AG10803 (cell line): ENCODE results near the gene SULT1A2.
"Not testable (repeated sequence)": the region's sequence is repeated elsewhere in the genome, so short reads cannot be mapped to it uniquely, and the experiment has no call there.

Experiments
- DNase-seq: peaks from one replicate; pipeline ENCODE4 v3.0.0; 2010; ENCODE audit warnings: low read depth
- H3K4me3 ChIP-seq: 2 replicates; pipeline ENCODE4 v1.5.1; 2011; ENCODE audit warnings: mild to moderate bottlenecking, low read length, control low read depth
- TF ChIP-seq, protein P1 (sequence below): conservative IDR thresholded peaks from 2 replicates; pipeline ENCODE4 v1.5.1; 2011; ENCODE audit warnings: mild to moderate bottlenecking, low read length, control low read depth, inconsistent platforms

The SULT1A2 gene

DNA sequence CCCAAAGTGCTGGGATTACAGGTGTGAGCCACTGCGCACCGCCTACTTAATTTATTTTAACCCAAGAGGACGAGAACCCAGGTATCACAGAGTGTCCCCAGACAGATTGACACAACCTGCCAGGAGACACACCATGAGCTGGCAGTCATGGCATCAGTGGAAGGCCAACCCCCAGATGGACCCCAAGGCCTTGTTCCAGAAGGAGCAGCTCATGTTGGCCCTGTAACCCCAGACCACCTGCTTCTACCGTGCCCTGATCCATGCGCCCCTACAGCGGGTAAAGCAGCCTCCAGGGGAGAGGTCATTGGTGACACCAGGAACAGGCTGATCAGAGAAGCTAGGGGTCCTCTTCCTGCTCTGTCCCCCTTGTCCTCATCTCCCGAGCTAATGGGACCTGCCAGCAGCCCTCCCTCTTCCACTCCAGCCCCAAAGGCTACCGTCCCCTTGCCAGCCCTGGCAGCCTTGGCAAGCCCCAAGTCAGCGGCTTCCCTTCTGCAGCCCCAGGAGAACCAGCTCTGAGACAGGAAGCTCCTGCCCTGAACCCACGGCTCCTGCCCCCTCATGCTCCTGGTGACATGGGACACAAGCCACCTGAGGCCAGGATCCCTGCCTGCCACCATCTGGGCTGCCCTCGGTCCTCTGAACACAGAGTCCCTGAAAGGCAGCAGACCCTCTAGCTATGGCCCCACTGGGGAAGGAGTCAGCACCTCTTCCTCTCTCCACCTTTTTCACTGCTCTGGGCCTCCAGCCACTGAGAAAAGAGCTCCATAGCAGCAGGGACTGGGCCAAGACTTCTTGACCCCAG is 6.7 kb upstream of the SULT1A2 start:
- TF ChIP-seq, protein P1, sequence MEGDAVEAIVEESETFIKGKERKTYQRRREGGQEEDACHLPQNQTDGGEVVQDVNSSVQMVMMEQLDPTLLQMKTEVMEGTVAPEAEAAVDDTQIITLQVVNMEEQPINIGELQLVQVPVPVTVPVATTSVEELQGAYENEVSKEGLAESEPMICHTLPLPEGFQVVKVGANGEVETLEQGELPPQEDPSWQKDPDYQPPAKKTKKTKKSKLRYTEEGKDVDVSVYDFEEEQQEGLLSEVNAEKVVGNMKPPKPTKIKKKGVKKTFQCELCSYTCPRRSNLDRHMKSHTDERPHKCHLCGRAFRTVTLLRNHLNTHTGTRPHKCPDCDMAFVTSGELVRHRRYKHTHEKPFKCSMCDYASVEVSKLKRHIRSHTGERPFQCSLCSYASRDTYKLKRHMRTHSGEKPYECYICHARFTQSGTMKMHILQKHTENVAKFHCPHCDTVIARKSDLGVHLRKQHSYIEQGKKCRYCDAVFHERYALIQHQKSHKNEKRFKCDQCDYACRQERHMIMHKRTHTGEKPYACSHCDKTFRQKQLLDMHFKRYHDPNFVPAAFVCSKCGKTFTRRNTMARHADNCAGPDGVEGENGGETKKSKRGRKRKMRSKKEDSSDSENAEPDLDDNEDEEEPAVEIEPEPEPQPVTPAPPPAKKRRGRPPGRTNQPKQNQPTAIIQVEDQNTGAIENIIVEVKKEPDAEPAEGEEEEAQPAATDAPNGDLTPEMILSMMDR: no peak
- H3K4me3 ChIP-seq: no peak overlapping the region
- no peak for DNase-seq

DNA sequence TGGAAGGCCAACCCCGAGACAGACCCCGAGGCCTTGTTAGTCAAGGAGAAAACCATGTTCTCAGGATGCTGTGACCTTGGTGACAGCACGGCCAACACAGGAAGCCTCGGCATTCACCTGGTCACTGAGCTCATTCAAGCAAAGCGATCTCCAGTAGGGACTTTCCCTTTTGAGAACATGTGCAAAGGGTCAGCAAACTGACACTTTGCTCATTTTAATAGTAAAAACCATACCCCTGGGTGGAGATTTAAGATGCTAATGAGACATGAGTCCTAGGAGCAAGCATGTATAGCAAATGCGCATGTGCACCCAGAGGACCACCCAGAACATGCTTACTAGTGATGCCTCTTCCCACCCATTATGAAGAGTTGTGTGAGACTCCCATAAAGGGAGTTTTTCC is 5.7 kb upstream of the SULT1A2 start:
- TF ChIP-seq, protein P1: no peak
- H3K4me3 ChIP-seq: no peak overlapping the region
- DNase-seq: no peak

DNA sequence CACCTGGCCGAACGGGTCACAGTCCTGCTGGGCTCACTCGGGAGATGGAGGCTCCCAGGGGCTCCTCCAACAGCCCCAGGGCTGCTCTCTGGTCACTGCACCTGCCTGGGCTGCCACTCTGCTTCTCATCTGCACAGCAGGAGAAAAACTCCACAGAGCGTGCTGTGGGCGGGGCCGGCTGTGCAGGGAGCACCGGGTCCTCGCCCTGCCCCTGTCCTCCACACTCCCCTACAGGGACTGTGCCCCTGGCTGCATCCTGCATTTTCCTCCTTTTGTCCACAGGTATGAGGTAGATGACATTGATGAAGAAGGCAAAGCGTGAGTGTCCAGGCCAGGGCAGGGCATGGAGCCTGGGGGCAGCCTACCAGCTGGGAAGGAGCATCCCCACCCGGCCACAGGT is 5.2 kb upstream of the SULT1A2 start:
- not testable (repeated sequence) for H3K4me3 ChIP-seq, DNase-seq

DNA sequence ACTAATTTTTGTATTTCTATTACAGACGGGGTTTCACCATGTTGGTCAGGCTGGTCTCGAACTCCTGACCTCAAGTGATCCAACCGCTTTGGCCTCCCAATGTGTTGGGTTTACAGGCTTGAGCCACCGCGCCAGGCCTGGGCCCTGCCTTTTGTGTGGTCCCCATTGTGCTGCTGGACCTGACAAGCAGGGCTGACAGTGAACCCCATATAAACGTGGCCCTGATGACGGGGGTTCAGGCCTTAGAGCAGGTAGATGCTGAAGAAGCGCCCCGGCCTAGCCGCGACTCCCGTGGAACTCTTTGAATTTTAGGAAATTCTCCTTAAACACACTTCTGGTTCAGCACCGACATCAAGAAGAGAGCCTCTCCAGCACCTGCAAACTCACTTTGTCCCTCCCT is 4.7 kb upstream of the SULT1A2 start:
- not testable (repeated sequence) for DNase-seq, H3K4me3 ChIP-seq

DNA sequence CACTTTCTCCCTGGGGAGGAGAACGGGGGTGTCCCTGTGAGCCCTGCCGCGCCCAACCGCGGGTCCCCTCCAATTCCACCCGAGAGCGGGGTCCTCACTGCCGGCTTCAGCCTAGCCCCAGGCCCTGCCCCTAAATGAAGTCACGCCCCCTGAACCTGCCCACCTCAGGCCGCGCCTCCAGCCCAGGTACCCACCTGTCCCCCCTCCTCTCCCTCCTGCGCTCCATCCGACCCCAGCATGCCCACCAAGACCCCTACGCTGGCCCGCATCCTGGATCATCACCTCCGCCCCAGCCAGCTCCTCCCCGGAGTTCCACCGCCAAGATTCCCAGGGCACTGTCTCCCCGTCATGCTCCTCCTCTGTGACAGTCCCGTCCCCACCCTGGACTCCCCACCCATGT is 4.1 kb upstream of the SULT1A2 start:
- H3K4me3 ChIP-seq, DNase-seq: not testable (repeated sequence)

DNA sequence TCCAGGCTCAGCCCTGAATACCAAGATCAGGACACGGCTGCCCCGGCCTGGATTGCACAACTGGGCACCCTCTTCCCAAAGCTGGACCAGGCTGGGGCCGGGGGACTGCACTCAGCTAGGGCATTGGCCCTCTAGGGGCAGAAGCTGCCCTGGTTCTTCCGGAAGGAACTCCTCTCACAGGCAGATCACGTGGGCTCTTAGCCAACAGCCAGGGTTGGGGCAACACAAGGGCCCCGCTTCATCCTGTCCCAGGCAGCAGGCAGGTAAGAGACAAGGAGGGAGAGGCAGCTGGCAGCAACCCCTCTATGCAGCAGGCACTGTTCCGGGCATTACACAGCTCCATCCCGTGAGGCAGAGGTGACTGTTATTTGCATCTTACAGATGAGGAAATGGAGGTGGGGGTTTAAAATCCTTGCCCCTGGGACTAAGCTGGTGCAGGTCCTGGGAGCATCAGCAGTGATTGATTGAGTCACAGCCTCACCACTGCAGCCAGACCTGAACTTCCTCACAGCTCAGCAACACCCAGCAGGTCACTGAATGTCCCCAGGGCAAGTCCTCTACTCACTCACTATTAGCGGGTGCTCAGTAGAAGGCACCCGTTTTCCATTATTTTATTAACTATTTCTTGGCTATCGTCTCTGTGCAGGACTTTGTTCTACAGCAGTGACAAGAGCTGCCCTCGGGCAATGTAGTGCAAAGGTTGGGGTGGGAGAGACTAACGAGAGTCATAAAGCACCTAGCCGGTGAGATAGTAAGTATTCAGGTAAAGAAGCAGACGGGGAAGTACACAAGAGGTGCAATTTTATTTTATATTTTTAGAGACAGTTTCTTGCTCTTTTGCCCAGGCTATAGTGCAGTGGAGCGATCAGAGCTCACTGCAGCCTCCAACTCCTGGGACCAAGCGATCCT is 2.8 kb upstream of the SULT1A2 start:
- H3K4me3 ChIP-seq, DNase-seq: not testable (repeated sequence)

DNA sequence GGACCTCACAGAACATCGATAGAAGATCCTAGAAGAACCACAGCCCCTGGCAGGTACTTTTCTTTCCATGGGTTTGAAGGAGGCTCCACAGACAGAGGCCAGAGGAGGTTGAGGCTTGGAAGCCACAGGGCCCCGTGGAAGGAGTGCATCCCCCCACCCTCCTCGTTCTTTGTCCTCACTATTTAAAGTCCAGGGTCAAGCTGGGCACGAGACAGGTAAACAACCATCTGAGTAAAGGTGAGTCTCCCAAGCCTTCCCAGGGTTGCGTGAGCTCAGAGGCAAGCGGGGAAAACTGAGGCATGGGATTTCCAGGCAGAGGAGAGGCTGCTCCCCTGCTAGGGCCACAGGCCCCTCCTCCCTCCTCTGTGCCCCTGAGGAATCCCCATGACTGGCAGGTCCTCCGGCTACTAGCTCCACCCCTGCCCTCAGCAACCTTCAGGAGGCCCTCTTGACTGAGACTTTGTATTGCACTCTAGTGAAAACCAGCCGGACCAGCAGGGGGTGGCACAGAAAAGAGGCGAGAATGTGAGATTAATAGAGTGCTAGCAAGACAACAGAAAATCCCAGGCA is 927 bp upstream of the SULT1A2 start:
- TF ChIP-seq, protein P1: no peak
- DNase-seq: no peak
- no peak overlapping the region for H3K4me3 ChIP-seq

DNA sequence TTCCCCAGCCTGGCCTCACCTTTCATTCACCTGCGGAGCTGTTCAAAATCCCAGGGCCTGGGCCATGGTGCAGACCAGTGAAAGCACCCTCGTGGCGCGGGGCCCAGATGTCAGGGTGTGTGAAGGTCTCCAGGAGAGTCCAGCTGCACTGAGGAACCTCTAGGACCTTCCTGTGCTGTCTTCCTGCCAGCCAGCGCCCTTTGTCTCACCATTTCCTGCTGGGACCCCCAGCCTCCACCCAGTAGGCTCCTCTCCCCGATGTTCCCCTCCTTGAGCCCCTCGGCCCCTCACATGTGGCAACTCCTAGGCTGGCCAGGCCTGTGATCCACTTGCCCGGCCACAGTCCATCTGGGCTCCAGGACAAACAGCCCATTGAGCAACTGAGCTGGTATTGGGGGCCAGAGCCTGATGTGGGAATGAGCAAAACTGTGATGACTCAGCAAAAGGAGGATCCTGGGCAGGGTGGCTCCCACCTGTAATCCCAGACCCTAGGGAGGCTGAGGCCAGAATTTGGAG is 677 bp downstream of the SULT1A2 start:
- H3K4me3 ChIP-seq: no peak overlapping the region
- no peak for DNase-seq
- TF ChIP-seq, protein P1: no peak

DNA sequence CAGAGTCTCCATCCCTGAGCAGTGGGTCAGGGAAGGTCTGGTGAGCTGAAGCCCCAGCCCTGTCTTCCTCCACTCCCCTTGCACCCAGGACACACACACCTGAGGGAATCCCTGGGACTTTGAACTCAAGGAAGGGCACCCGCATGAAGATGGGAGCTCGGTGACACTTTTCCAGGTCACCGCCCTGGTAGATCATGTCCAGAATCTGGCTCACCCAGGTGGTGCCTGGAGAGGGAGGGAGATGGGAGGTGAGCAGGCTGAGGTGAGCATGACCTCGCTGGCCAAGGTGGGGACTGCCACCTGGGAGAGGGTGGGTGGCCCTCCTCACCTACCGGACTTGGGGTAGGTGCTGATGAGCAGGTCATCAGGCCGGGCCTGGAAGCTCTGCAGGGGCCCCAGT is 1.4 kb downstream of the SULT1A2 start:
- not testable (repeated sequence) for H3K4me3 ChIP-seq, DNase-seq
